ENCODE results near the gene C1orf122. TPM values are rescaled to one million over a fixed set of nuclear protein-coding genes. Genes with fewer than 3 reads are reported as not detected.
"Not testable (repeated sequence)": the region's sequence is repeated elsewhere in the genome, so short reads cannot be mapped to it uniquely, and the experiment has no call there.

The C1orf122 gene
- total and polyA plus RNA-seq, 2 of the 13 experiments (the other 11 are each of a cell fraction or from before 2014, with no cell fraction given), result 18.7 to 40.6 TPM

DNA sequence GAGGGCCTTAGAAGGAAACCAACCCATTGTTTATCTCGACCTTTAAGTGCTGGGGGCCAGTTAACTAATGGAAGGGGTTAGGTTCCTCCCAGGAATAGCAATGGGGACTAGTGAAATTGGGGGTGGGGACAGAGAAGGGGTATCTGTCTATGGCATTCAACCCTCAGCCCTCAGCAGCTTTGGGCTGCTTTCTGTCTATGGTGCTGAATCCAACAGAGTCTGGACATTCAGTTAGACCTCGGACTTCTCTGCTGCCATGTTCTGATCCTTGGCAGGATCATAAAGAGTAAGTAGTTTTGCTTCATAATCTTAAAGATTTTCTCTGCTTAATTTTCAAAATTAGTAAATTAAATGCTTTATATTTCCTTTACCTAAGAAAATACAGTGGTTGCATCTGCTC is 40.1 kb upstream of the C1orf122 start:
- Histone ChIP-seq H3K4me3 (replicated peaks in 1 of 3; ENCODE audit: insufficient read depth in 1 of 3, low read depth in 2 of 3, low read length in 3 of 3) (no peak overlapping the region), H3K79me2 (ENCODE audit: insufficient read depth, low read length) (no peaks in the 10 kb centered on the region), H4K20me1 (ENCODE audit: insufficient read depth, low read length) (no peaks in the 10 kb centered on the region), H2AFZ (ENCODE audit: low read length) (no peak overlapping the region), H3K27ac (ENCODE audit: extremely low read length, insufficient read depth, low read length) (no peak overlapping the region), H3K4me2 (ENCODE audit: low read depth, low read length) (no peak overlapping the region), H3K36me3 (replicated peaks in 1 of 2; ENCODE audit: control insufficient read depth in 1 of 2, insufficient read depth in 2 of 2, low read length in 2 of 2) (no peaks in the 10 kb centered on the region), H3K9ac (ENCODE audit: insufficient read depth, low read depth, low read length) (no peak overlapping the region), H3K4me1 (ENCODE audit: insufficient read depth, low read length) (peaks cover 6% of the 10 kb centered on the region; the same call in 1 of the 2 replicates), H3K27me3 (ENCODE audit: control insufficient read depth in 1 of 2, insufficient read depth in 2 of 2, low read length in 2 of 2) (peaks cover 0 to 38% of the 10 kb centered on the region in 2 experiments; a peak in 4 of 5 replicates), H3K9me3 (ENCODE audit: low read length) (no peaks in the 10 kb centered on the region)
- ChIA-PET CTCF (ENCODE audit: low intra/inter-chr PET ratio, low total read pairs) (no interaction called here), POLR2A (no interaction called here)
- 5% methylated on average over 2 of the region's 2 CpGs for WGBS (ENCODE audit: low lambda C conversion rate)
- DNase-seq (ENCODE audit: low spot score) (no peak), FAIRE-seq (no peak), ATAC-seq (no peak)
- intact Hi-C loops (cut with micrococcal nuclease; ENCODE audit: unreplicated experiment), result no loop called here
- in situ Hi-C loops (cut with HindIII; ENCODE audit: extremely low pct_ligation_motif_present, low pct_unique_long_range_greater_than_20kb), result no loop called here
- BruUV-seq (replicated peaks), result no TSS peak
- TF ChIP-seq ZSCAN9 (CRISPR knock-in tag; IDR thresholded peaks at IDR 0.05; ENCODE audit: borderline replicate concordance), result no peak
- TF ChIP-seq, protein P1, sequence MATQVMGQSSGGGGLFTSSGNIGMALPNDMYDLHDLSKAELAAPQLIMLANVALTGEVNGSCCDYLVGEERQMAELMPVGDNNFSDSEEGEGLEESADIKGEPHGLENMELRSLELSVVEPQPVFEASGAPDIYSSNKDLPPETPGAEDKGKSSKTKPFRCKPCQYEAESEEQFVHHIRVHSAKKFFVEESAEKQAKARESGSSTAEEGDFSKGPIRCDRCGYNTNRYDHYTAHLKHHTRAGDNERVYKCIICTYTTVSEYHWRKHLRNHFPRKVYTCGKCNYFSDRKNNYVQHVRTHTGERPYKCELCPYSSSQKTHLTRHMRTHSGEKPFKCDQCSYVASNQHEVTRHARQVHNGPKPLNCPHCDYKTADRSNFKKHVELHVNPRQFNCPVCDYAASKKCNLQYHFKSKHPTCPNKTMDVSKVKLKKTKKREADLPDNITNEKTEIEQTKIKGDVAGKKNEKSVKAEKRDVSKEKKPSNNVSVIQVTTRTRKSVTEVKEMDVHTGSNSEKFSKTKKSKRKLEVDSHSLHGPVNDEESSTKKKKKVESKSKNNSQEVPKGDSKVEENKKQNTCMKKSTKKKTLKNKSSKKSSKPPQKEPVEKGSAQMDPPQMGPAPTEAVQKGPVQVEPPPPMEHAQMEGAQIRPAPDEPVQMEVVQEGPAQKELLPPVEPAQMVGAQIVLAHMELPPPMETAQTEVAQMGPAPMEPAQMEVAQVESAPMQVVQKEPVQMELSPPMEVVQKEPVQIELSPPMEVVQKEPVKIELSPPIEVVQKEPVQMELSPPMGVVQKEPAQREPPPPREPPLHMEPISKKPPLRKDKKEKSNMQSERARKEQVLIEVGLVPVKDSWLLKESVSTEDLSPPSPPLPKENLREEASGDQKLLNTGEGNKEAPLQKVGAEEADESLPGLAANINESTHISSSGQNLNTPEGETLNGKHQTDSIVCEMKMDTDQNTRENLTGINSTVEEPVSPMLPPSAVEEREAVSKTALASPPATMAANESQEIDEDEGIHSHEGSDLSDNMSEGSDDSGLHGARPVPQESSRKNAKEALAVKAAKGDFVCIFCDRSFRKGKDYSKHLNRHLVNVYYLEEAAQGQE (IDR thresholded peaks at IDR 0.05; ENCODE audit: borderline replicate concordance in 1 of 2, low read depth in 1 of 2, low read length in 2 of 2), result peak in 1 of 2 experiments; percentile 37; a peak in 1 of 4 replicates

DNA sequence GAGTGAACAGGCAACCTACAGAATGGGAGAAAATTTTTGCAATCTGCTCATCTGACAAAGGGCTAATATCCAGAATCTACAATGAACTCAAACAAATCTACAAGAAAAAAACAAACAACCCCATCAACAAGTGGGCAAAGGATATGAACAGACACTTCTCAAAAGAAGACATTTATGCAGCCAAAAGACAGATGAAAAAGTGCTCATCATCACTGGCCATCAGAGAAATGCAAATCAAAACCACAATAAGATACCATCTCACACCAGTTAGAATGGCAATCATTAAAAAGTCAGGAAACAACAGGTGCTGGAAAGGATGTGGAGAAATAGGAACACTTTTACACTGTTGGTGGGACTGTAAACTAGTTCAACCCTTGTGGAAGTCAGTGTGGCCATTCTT is 36.1 kb upstream of the C1orf122 start:
- FAIRE-seq; POLR2A ChIA-PET; H3K4me3 ChIP-seq (replicated peaks in 1 of 3; ENCODE audit: insufficient read depth in 1 of 3, low read depth in 2 of 3, low read length in 3 of 3); H4K20me1 ChIP-seq (ENCODE audit: insufficient read depth, low read length); H3K4me1 ChIP-seq (ENCODE audit: insufficient read depth, low read length); H3K79me2 ChIP-seq (ENCODE audit: insufficient read depth, low read length); H2AFZ ChIP-seq (ENCODE audit: low read length); DNase-seq (ENCODE audit: low spot score); H3K4me2 ChIP-seq (ENCODE audit: low read depth, low read length); in situ Hi-C loops (cut with HindIII; ENCODE audit: extremely low pct_ligation_motif_present, low pct_unique_long_range_greater_than_20kb); H3K9me3 ChIP-seq (ENCODE audit: low read length); ATAC-seq; BruUV-seq (replicated peaks); H3K9ac ChIP-seq (ENCODE audit: insufficient read depth, low read depth, low read length); CTCF ChIA-PET (ENCODE audit: low intra/inter-chr PET ratio, low total read pairs); intact Hi-C loops (cut with micrococcal nuclease; ENCODE audit: unreplicated experiment); H3K27ac ChIP-seq (ENCODE audit: extremely low read length, insufficient read depth, low read length); H3K36me3 ChIP-seq (replicated peaks in 1 of 2; ENCODE audit: control insufficient read depth in 1 of 2, insufficient read depth in 2 of 2, low read length in 2 of 2): not testable (repeated sequence)
- peaks cover 0 to 10% of the 10 kb centered on the region in 2 experiments; a peak in 2 of 5 replicates for H3K27me3 ChIP-seq (ENCODE audit: control insufficient read depth in 1 of 2, insufficient read depth in 2 of 2, low read length in 2 of 2)
